ENCODE data around the gene BMP3. TPM values are rescaled to one million over a fixed set of nuclear protein-coding genes. Genes with fewer than 3 reads are reported as not detected.

BMP3 gene
- total RNA-seq, 1 experiment from 2014 or later = not detected

DNA sequence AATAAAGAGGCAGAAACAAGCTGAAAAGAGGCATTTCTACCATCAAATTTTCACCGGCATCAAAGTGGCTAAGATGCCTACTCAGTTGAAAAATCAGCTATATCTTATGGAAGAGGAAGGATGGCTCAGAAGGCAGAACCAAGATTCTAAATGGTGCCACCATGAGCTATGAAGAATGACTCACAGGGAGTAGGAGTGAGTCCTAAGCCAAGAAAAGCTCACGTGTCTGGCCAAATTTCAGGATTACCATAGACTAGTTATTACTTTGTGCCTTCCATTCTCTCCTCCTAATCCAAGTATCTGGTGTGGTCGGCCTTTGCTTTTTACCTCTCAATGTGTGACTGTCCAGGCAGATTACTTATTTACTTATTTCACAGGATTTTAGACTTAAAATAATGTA is 54.8 kb downstream of the BMP3 start:
- no peaks in the 10 kb centered on the region for H3K27me3 ChIP-seq (ENCODE audit: insufficient read depth, low read length)
- H3K4me1 ChIP-seq (ENCODE audit: control insufficient read depth in 1 of 2, insufficient read depth in 2 of 2, low read length in 2 of 2) = no peaks in the 10 kb centered on the region
- H3K27ac ChIP-seq (ENCODE audit: low read depth, low read length) = no peak overlapping the region
- H3K9ac ChIP-seq (ENCODE audit: low read length) = no peak overlapping the region
- no peaks in the 10 kb centered on the region for H3K9me3 ChIP-seq (ENCODE audit: control insufficient read depth in 1 of 2, insufficient read depth in 1 of 2, low read depth in 1 of 2, low read length in 2 of 2)
- H3K9me2 ChIP-seq (ENCODE audit: insufficient read depth) = no peaks in the 10 kb centered on the region
- H2AFZ ChIP-seq (ENCODE audit: low read depth, low read length, poor library complexity, severe bottlenecking) = no peak overlapping the region
- ChIA-PET CTCF (interaction anchor here (0.9 kb wide), 1 partner anchor 266 kb away, joined by 4 read pairs; no protein-coding TSS in a partner anchor), POLR2A (no interaction called here), RAD21 (ENCODE audit: low non-redundant PET in 1 of 2, low total read pairs in 2 of 2, uncharacterized antibody in 2 of 2, unreplicated experiment in 2 of 2) (no interaction called here)
- DNase-seq (ENCODE audit: low read depth, low spot score) (no peak), ATAC-seq (no peak)
- no TSS peak for BruUV-seq (replicated peaks)
- H3K79me2 ChIP-seq (ENCODE audit: insufficient read depth, low read length) = no peaks in the 10 kb centered on the region
- no peak for TF ChIP-seq SP1 (IDR thresholded peaks at IDR 0.05; ENCODE audit: low read depth)
- no peak for TF ChIP-seq EGR1 (IDR thresholded peaks at IDR 0.05; ENCODE audit: low read depth)
- TF ChIP-seq, protein P1, sequence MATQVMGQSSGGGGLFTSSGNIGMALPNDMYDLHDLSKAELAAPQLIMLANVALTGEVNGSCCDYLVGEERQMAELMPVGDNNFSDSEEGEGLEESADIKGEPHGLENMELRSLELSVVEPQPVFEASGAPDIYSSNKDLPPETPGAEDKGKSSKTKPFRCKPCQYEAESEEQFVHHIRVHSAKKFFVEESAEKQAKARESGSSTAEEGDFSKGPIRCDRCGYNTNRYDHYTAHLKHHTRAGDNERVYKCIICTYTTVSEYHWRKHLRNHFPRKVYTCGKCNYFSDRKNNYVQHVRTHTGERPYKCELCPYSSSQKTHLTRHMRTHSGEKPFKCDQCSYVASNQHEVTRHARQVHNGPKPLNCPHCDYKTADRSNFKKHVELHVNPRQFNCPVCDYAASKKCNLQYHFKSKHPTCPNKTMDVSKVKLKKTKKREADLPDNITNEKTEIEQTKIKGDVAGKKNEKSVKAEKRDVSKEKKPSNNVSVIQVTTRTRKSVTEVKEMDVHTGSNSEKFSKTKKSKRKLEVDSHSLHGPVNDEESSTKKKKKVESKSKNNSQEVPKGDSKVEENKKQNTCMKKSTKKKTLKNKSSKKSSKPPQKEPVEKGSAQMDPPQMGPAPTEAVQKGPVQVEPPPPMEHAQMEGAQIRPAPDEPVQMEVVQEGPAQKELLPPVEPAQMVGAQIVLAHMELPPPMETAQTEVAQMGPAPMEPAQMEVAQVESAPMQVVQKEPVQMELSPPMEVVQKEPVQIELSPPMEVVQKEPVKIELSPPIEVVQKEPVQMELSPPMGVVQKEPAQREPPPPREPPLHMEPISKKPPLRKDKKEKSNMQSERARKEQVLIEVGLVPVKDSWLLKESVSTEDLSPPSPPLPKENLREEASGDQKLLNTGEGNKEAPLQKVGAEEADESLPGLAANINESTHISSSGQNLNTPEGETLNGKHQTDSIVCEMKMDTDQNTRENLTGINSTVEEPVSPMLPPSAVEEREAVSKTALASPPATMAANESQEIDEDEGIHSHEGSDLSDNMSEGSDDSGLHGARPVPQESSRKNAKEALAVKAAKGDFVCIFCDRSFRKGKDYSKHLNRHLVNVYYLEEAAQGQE (IDR thresholded peaks at IDR 0.05; ENCODE audit: low read depth) = no peak
- no peak overlapping the region for H3K4me2 ChIP-seq (ENCODE audit: low read length)
- H4K20me1 ChIP-seq (ENCODE audit: insufficient read depth) = no peaks in the 10 kb centered on the region
- no peaks in the 10 kb centered on the region for H3K36me3 ChIP-seq (ENCODE audit: control insufficient read depth in 1 of 2, insufficient read depth in 2 of 2, low read length in 2 of 2)
- intact Hi-C loops (cut with micrococcal nuclease) = no loop called here
- H3K4me3 ChIP-seq (replicated peaks in 1 of 2; ENCODE audit: low read depth in 1 of 2, low read length in 2 of 2) = no peak overlapping the region

DNA sequence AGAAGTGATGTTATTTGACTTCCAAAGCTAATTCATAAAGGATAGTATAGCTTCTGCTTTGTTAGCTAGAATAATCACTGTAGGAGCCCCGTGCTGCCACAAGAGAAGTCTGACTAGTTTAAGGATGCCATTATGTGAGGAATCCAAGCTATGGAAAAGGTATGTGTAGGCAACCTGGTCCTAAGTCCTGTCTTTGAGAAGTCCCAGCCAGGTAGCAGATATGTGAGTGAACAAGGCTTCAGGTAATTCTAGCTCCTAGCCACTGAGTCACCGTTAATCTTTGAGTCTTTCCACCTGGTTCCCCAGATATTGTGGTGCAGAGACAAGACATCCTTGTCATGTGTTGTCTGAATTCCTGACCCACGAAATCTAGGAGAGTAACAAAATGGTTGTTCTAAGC is 55.5 kb downstream of the BMP3 start:
- Histone ChIP-seq H2AFZ (ENCODE audit: low read depth, low read length, poor library complexity, severe bottlenecking) (no peak overlapping the region), H3K36me3 (ENCODE audit: control insufficient read depth in 1 of 2, insufficient read depth in 2 of 2, low read length in 2 of 2) (no peaks in the 10 kb centered on the region), H3K9me3 (ENCODE audit: control insufficient read depth in 1 of 2, insufficient read depth in 1 of 2, low read depth in 1 of 2, low read length in 2 of 2) (no peaks in the 10 kb centered on the region), H3K27me3 (ENCODE audit: insufficient read depth, low read length) (no peaks in the 10 kb centered on the region), H3K9ac (ENCODE audit: low read length) (no peak overlapping the region), H3K4me3 (replicated peaks in 1 of 2; ENCODE audit: low read depth in 1 of 2, low read length in 2 of 2) (no peak overlapping the region), H4K20me1 (ENCODE audit: insufficient read depth) (no peaks in the 10 kb centered on the region), H3K9me2 (ENCODE audit: insufficient read depth) (no peaks in the 10 kb centered on the region), H3K4me1 (ENCODE audit: control insufficient read depth in 1 of 2, insufficient read depth in 2 of 2, low read length in 2 of 2) (no peaks in the 10 kb centered on the region), H3K4me2 (ENCODE audit: low read length) (no peak overlapping the region), H3K27ac (ENCODE audit: low read depth, low read length) (no peak overlapping the region), H3K79me2 (ENCODE audit: insufficient read depth, low read length) (no peaks in the 10 kb centered on the region)
- ChIA-PET POLR2A (no interaction called here), CTCF (no interaction called here), RAD21 (ENCODE audit: low non-redundant PET in 1 of 2, low total read pairs in 2 of 2, uncharacterized antibody in 2 of 2, unreplicated experiment in 2 of 2) (no interaction called here)
- TF ChIP-seq JUND (IDR thresholded peaks at IDR 0.05) (no peak), SRF (IDR thresholded peaks at IDR 0.05; ENCODE audit: low read depth) (no peak), EZH2phosphoT487 (IDR thresholded peaks at IDR 0.05; ENCODE audit: borderline replicate concordance) (no peak), EGR1 (IDR thresholded peaks at IDR 0.05; ENCODE audit: low read depth) (no peak), CBX3 (IDR thresholded peaks at IDR 0.05; ENCODE audit: low read depth) (no peak), ELF1 (IDR thresholded peaks at IDR 0.05; ENCODE audit: borderline replicate concordance, low read depth) (no peak), SIN3A (IDR thresholded peaks at IDR 0.05; ENCODE audit: low read depth) (no peak), ZFX (IDR thresholded peaks at IDR 0.05) (no peak), POLR2AphosphoS5 (IDR thresholded peaks at IDR 0.05; ENCODE audit: low read depth, low read length) (no peak), EZH2 (IDR thresholded peaks at IDR 0.05) (no peak)
- TF ChIP-seq, protein P2, sequence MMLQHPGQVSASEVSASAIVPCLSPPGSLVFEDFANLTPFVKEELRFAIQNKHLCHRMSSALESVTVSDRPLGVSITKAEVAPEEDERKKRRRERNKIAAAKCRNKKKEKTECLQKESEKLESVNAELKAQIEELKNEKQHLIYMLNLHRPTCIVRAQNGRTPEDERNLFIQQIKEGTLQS (IDR thresholded peaks at IDR 0.05) = no peak
- DNase-seq (ENCODE audit: low read depth, low spot score) (no peak), ATAC-seq (no peak)
- no TSS peak for BruUV-seq (replicated peaks)
- intact Hi-C loops (cut with micrococcal nuclease) = no loop called here
